ENCODE results near the gene CIAO3.
"Not testable (repeated sequence)": the region's sequence is repeated elsewhere in the genome, so short reads cannot be mapped to it uniquely, and the experiment has no call there.

Gene CIAO3

GRCh38 chr16:776298-776697, 35.5 kb upstream of the CIAO3 start:
- not testable (repeated sequence) for DNase-seq (ENCODE audit: low read depth, low spot score)

GRCh38 chr16:775236-775796, 34.5 kb upstream of the CIAO3 start:
- no peak for DNase-seq (ENCODE audit: low read depth, low spot score)

GRCh38 chr16:774086-775001, 33.5 kb upstream of the CIAO3 start:
- no peak for DNase-seq (ENCODE audit: low read depth, low spot score)

GRCh38 chr16:772959-773358, 32.2 kb upstream of the CIAO3 start:
- DNase-seq (ENCODE audit: low read depth, low spot score) = no peak

GRCh38 chr16:770411-770810, 29.6 kb upstream of the CIAO3 start:
- DNase-seq (ENCODE audit: low read depth, low spot score) = no peak

- no peak for DNase-seq (ENCODE audit: low read depth, low spot score)
Measured at GRCh38 chr16:769934-770333, 29.1 kb upstream of the CIAO3 start.

- DNase-seq (ENCODE audit: low read depth, low spot score) = no peak
Measured at GRCh38 chr16:769184-769784, 28.5 kb upstream of the CIAO3 start.

- DNase-seq (ENCODE audit: low read depth, low spot score) = no peak
Measured at GRCh38 chr16:768428-768827, 27.6 kb upstream of the CIAO3 start.

- no peak for DNase-seq (ENCODE audit: low read depth, low spot score)
Measured at GRCh38 chr16:767743-768235, 27.0 kb upstream of the CIAO3 start.

- no peak for DNase-seq (ENCODE audit: low read depth, low spot score)
Measured at GRCh38 chr16:766820-767640, 26.2 kb upstream of the CIAO3 start.

- DNase-seq (ENCODE audit: low read depth, low spot score) = no peak
Measured at GRCh38 chr16:766008-766819, 25.4 kb upstream of the CIAO3 start.

GRCh38 chr16:765488-765865, 24.7 kb upstream of the CIAO3 start:
- no peak for DNase-seq (ENCODE audit: low read depth, low spot score)

- no peak for DNase-seq (ENCODE audit: low read depth, low spot score)
Measured at GRCh38 chr16:764848-765487, 24.2 kb upstream of the CIAO3 start.

- no peak for DNase-seq (ENCODE audit: low read depth, low spot score)
Measured at GRCh38 chr16:764184-764750, 23.5 kb upstream of the CIAO3 start.

- no peak for DNase-seq (ENCODE audit: low read depth, low spot score)
Measured at GRCh38 chr16:763369-764183, 22.8 kb upstream of the CIAO3 start.

- no peak for DNase-seq (ENCODE audit: low read depth, low spot score)
Measured at GRCh38 chr16:762595-763268, 21.9 kb upstream of the CIAO3 start.

- no peak for DNase-seq (ENCODE audit: low read depth, low spot score)
Measured at GRCh38 chr16:761625-762513, 21.1 kb upstream of the CIAO3 start.

Measured in activated naive CD8-positive, alpha-beta T cell treated with anti-CD3 and anti-CD28 coated beads, Interleukin-2, amount 50 U/mL, for 16 hours (primary cell).